ENCODE data around the gene CST7. TPM values are rescaled to one million over a fixed set of nuclear protein-coding genes. Genes with fewer than 3 reads are reported as not detected.

CST7 gene
- total and polyA plus RNA-seq, 5 donors from 2014 or later = 30.7 to 208 (median 133) TPM

GRCh38 chr20:25005661-25006060, 56.6 kb downstream of the CST7 start:
- no peaks in the 10 kb centered on the region for H3K9me3 ChIP-seq (ENCODE audit: control insufficient read depth in 2 of 2, low read length in 2 of 2)
- H3K4me1 Mint-ChIP-seq = peaks cover 0 to 7% (median 1%) of the 10 kb centered on the region in 4 donors
- no peaks in the 10 kb centered on the region for H3K27me3 Mint-ChIP-seq
- no peaks in the 10 kb centered on the region for H3K4me1 ChIP-seq (ENCODE audit: control insufficient read depth, insufficient read depth, low read length, poor library complexity, severe bottlenecking)
- H3K4me3 Mint-ChIP-seq = no peak overlapping the region
- no peak overlapping the region for H3K27ac ChIP-seq (ENCODE audit: insufficient read depth, low read length, poor library complexity, severe bottlenecking)
- H3K36me3 ChIP-seq (ENCODE audit: control insufficient read depth, insufficient read depth, low read length) = peaks cover 50% of the 10 kb centered on the region
- H3K9me3 Mint-ChIP-seq = peaks cover 0 to 2% (median 0%) of the 10 kb centered on the region in 7 donors
- no peak overlapping the region for H3K27ac Mint-ChIP-seq
- H3K27me3 ChIP-seq (ENCODE audit: control insufficient read depth, insufficient read depth, low read length) = no peaks in the 10 kb centered on the region
- H3K4me3 ChIP-seq (ENCODE audit: low read depth, low read length) = no peak overlapping the region
- peaks cover 66% of the 10 kb centered on the region for H3K36me3 Mint-ChIP-seq
- no peak for DNase-seq
- ATAC-seq (ENCODE audit: low read depth in 2 of 2) = no peak

DNA sequence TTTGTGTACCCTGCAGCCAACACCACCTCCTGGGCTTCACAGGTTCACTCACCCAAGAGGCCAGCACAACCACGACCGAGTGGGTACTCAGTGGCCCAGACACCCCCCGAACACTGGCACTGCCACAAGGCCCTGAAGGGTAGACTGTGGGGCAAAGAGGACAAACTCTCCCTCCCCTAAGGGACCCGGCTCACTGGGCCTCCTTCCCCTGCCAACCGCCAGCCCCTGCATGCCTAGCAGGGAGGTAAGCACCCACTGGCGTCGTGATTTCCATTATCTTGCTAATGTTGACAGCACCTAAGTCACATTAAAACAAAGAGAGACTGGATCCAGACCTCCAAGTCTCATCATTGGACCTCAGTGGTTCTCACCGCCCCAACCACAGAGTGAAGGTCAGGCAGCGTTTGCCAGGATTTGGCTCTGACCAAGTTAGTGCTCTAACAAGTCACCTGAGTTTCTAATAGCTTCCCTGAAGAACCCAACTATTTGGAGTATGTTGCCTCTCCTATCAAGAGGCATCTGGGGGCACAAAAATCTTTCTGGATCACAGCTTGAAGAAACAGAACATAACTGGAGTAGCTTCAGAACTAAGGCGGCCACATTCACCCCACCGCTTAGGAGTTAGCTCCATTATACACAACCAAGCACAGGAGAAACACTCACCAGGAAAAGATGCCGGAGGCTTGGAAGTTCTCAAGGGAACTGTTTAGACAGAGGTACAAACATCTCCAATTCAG, 57.5 kb downstream of the CST7 start:
- no peaks in the 10 kb centered on the region for H3K27me3 ChIP-seq (ENCODE audit: control insufficient read depth, insufficient read depth, low read length)
- H3K9me3 ChIP-seq (ENCODE audit: control insufficient read depth in 2 of 2, low read length in 2 of 2) = no peaks in the 10 kb centered on the region
- ATAC-seq (ENCODE audit: low read depth in 2 of 2) = no peak
- no peak for DNase-seq
- peaks cover 59% of the 10 kb centered on the region for H3K36me3 ChIP-seq (ENCODE audit: control insufficient read depth, insufficient read depth, low read length)
- Mint-ChIP-seq H3K36me3 (peaks cover 73% of the 10 kb centered on the region), H3K27ac (no peak overlapping the region), H3K27me3 (no peaks in the 10 kb centered on the region), H3K9me3 (peaks cover 0 to 2% (median 0%) of the 10 kb centered on the region in 7 donors), H3K4me3 (no peak overlapping the region), H3K4me1 (peaks cover 0 to 7% (median 1%) of the 10 kb centered on the region in 4 donors)
- H3K4me1 ChIP-seq (ENCODE audit: control insufficient read depth, insufficient read depth, low read length, poor library complexity, severe bottlenecking) = no peaks in the 10 kb centered on the region
- H3K27ac ChIP-seq (ENCODE audit: insufficient read depth, low read length, poor library complexity, severe bottlenecking) = no peak overlapping the region
- H3K4me3 ChIP-seq (ENCODE audit: low read depth, low read length) = no peak overlapping the region

DNA sequence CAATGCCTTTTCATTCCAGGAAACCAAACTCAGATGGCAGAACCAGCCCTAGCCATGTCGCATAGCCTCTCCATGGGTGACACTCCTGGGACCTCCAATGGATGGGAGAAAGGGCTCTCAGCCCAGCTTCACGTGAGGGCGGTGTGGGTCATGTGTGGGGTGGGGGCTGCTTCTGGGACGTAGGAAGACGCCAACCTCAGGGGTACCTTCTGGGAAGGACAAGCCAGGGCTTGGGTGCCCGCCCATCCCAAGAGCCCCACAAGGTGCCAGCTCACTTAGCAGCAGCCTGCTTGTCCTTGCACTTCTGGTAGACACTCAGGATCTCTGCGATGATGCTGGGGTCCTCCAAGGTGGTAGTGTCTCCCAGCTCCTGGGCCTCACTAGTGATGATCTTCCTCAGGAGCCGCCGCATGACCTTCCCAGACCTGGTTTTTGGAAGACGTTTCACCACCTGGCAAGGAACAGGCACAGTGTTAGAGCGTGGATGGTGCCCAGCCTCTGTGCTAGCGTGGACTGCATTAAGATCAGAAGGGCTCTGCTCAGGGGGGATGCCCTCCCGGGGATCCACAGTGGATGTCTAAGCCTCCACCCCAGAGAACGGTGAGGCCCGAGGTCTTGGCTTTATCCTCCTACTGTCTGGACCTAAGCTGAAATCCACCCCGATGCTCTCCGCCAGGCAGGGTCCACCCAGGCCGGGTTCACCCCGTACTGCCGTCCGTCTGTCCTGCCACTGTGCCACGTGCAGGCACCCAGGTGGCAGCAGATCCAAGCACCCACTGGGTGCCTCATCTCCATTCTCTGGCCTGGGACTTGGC, 58.6 kb downstream of the CST7 start:
- peaks cover 70% of the 10 kb centered on the region for H3K36me3 ChIP-seq (ENCODE audit: control insufficient read depth, insufficient read depth, low read length)
- H3K9me3 Mint-ChIP-seq = no peaks in the 10 kb centered on the region
- no peak overlapping the region for H3K4me3 ChIP-seq (ENCODE audit: low read depth, low read length)
- H3K4me1 Mint-ChIP-seq = peaks cover 0 to 7% (median 1%) of the 10 kb centered on the region in 4 donors
- peaks cover 65% of the 10 kb centered on the region for H3K36me3 Mint-ChIP-seq
- no peaks in the 10 kb centered on the region for H3K27me3 ChIP-seq (ENCODE audit: control insufficient read depth, insufficient read depth, low read length)
- H3K27ac ChIP-seq (ENCODE audit: insufficient read depth, low read length, poor library complexity, severe bottlenecking) = no peak overlapping the region
- no peaks in the 10 kb centered on the region for H3K9me3 ChIP-seq (ENCODE audit: control insufficient read depth in 2 of 2, low read length in 2 of 2)
- H3K27me3 Mint-ChIP-seq = no peaks in the 10 kb centered on the region
- H3K4me3 Mint-ChIP-seq = no peak overlapping the region
- ATAC-seq (ENCODE audit: low read depth in 2 of 2) (no peak), DNase-seq (no peak)
- no peak overlapping the region for H3K27ac Mint-ChIP-seq
- no peaks in the 10 kb centered on the region for H3K4me1 ChIP-seq (ENCODE audit: control insufficient read depth, insufficient read depth, low read length, poor library complexity, severe bottlenecking)

GRCh38 chr20:25008388-25009217, 59.5 kb downstream of the CST7 start:
- no peak overlapping the region for H3K4me3 ChIP-seq (ENCODE audit: low read depth, low read length)
- no peaks in the 10 kb centered on the region for H3K27me3 ChIP-seq (ENCODE audit: control insufficient read depth, insufficient read depth, low read length)
- H3K36me3 ChIP-seq (ENCODE audit: control insufficient read depth, insufficient read depth, low read length) = peaks cover 77% of the 10 kb centered on the region
- H3K9me3 ChIP-seq (ENCODE audit: control insufficient read depth in 2 of 2, low read length in 2 of 2) = no peaks in the 10 kb centered on the region
- no peaks in the 10 kb centered on the region for H3K4me1 ChIP-seq (ENCODE audit: control insufficient read depth, insufficient read depth, low read length, poor library complexity, severe bottlenecking)
- no peak for DNase-seq
- Mint-ChIP-seq H3K27me3 (no peaks in the 10 kb centered on the region), H3K9me3 (no peaks in the 10 kb centered on the region), H3K27ac (peak overlapping the region in 1 of 3 donors; percentile 41), H3K4me3 (no peak overlapping the region), H3K36me3 (peaks cover 63% of the 10 kb centered on the region), H3K4me1 (peaks cover 0 to 4% (median 1%) of the 10 kb centered on the region in 4 donors)
- no peak overlapping the region for H3K27ac ChIP-seq (ENCODE audit: insufficient read depth, low read length, poor library complexity, severe bottlenecking)
- no peak for ATAC-seq (ENCODE audit: low read depth in 2 of 2)

Other genes starting within 250 kb of the CST7 start
- gene APMAP, start 43.5 kb downstream of the CST7 start, total RNA-seq = 28.2 TPM
- 10 to 100 TPM; 68.4 to 83.2 (median 72.4) TPM for gene APMAP, start 43.5 kb downstream of the CST7 start, polyA plus RNA-seq
- 38.7 TPM for gene ACSS1, start 108.9 kb downstream of the CST7 start, total RNA-seq
- gene ACSS1, start 108.9 kb downstream of the CST7 start, polyA plus RNA-seq = 10 to 100 TPM; 39.8 to 47.3 (median 40.9) TPM
- not detected for gene VSX1, start 132.9 kb downstream of the CST7 start, total RNA-seq
- gene VSX1, start 132.9 kb downstream of the CST7 start, polyA plus RNA-seq = not detected
- 68.0 TPM for gene ENTPD6, start 246.4 kb downstream of the CST7 start, total RNA-seq
- gene ENTPD6, start 246.4 kb downstream of the CST7 start, polyA plus RNA-seq = 10 to 100 TPM; 27.2 to 36.5 (median 30.6) TPM